ENCODE data around the gene GNAO1. TPM values are rescaled to one million over a fixed set of nuclear protein-coding genes. Genes with fewer than 3 reads are reported as not detected.

GNAO1 gene
- total RNA-seq, 1 experiment from 2014 or later = not detected

- ChIA-PET POLR2A (ENCODE audit: low non-redundant PET) (no interaction called here), CTCF (no interaction called here)
- H3K36me3 ChIP-seq (ENCODE audit: insufficient read depth, low read length, poor library complexity, severe bottlenecking) = no peaks in the 10 kb centered on the region
- intact Hi-C loops (cut with micrococcal nuclease; ENCODE audit: unreplicated experiment) = no loop called here
- peaks cover 12% of the 10 kb centered on the region for H3K4me1 ChIP-seq (ENCODE audit: insufficient read depth, low read length, poor library complexity, severe bottlenecking)
- BruUV-seq (replicated peaks) = no TSS peak
- H3K9me3 ChIP-seq (ENCODE audit: low read depth, low read length, poor library complexity, severe bottlenecking) = no peaks in the 10 kb centered on the region
- no peak overlapping the region for H3K27ac ChIP-seq (ENCODE audit: low read depth, low read length, poor library complexity, severe bottlenecking)
- DNase-seq (ENCODE audit: low spot score) = peak; percentile 9
- H3K27me3 ChIP-seq (replicated peaks; ENCODE audit: insufficient read depth, low read depth, low read length, poor library complexity) = peaks cover 95% of the 10 kb centered on the region
- no peak for TF ChIP-seq CTCF (conservative IDR thresholded peaks at IDR 0.05; ENCODE audit: low read depth, low read length)
- TF ChIP-seq EZH2 (IDR thresholded peaks at IDR 0.05; ENCODE audit: borderline replicate concordance, low read depth, low read length, poor library complexity, severe bottlenecking) = peak; percentile 92
- peak overlapping the region; percentile 44 for H3K4me3 ChIP-seq (ENCODE audit: low read depth, low read length, poor library complexity, severe bottlenecking)
Measured at GRCh38 chr16:56190677-56191155, 573 bp upstream of the GNAO1 start.

GRCh38 chr16:56191835-56192634, 746 bp downstream of the GNAO1 start:
- no TSS peak for BruUV-seq (replicated peaks)
- ChIA-PET CTCF (no interaction called here), POLR2A (ENCODE audit: low non-redundant PET) (no interaction called here)
- Histone ChIP-seq H3K27me3 (replicated peaks; ENCODE audit: insufficient read depth, low read depth, low read length, poor library complexity) (peaks cover 92% of the 10 kb centered on the region), H3K4me3 (ENCODE audit: low read depth, low read length, poor library complexity, severe bottlenecking) (peak overlapping the region; percentile 49), H3K4me1 (ENCODE audit: insufficient read depth, low read length, poor library complexity, severe bottlenecking) (peaks cover 12% of the 10 kb centered on the region), H3K27ac (ENCODE audit: low read depth, low read length, poor library complexity, severe bottlenecking) (no peak overlapping the region), H3K36me3 (ENCODE audit: insufficient read depth, low read length, poor library complexity, severe bottlenecking) (no peaks in the 10 kb centered on the region), H3K9me3 (ENCODE audit: low read depth, low read length, poor library complexity, severe bottlenecking) (no peaks in the 10 kb centered on the region)
- intact Hi-C loops (cut with micrococcal nuclease; ENCODE audit: unreplicated experiment) = no loop called here
- no peak for DNase-seq (ENCODE audit: low spot score)
- TF ChIP-seq EZH2 (IDR thresholded peaks at IDR 0.05; ENCODE audit: borderline replicate concordance, low read depth, low read length, poor library complexity, severe bottlenecking) (peak; percentile 82), CTCF (conservative IDR thresholded peaks at IDR 0.05; ENCODE audit: low read depth, low read length) (no peak)

GRCh38 chr16:56192635-56192945, 1.3 kb downstream of the GNAO1 start:
- DNase-seq (ENCODE audit: low spot score) = no peak
- Histone ChIP-seq H3K27me3 (replicated peaks; ENCODE audit: insufficient read depth, low read depth, low read length, poor library complexity) (peaks cover 88% of the 10 kb centered on the region), H3K36me3 (ENCODE audit: insufficient read depth, low read length, poor library complexity, severe bottlenecking) (no peaks in the 10 kb centered on the region), H3K9me3 (ENCODE audit: low read depth, low read length, poor library complexity, severe bottlenecking) (no peaks in the 10 kb centered on the region), H3K27ac (ENCODE audit: low read depth, low read length, poor library complexity, severe bottlenecking) (no peak overlapping the region), H3K4me1 (ENCODE audit: insufficient read depth, low read length, poor library complexity, severe bottlenecking) (peaks cover 12% of the 10 kb centered on the region), H3K4me3 (ENCODE audit: low read depth, low read length, poor library complexity, severe bottlenecking) (no peak overlapping the region)
- TF ChIP-seq CTCF (conservative IDR thresholded peaks at IDR 0.05; ENCODE audit: low read depth, low read length) = no peak
- TF ChIP-seq EZH2 (IDR thresholded peaks at IDR 0.05; ENCODE audit: borderline replicate concordance, low read depth, low read length, poor library complexity, severe bottlenecking) = no peak
- POLR2A ChIA-PET (ENCODE audit: low non-redundant PET) = no interaction called here
- intact Hi-C loops (cut with micrococcal nuclease; ENCODE audit: unreplicated experiment) = no loop called here
- no TSS peak for BruUV-seq (replicated peaks)
- CTCF ChIA-PET = no interaction called here
